ENCODE results near the gene NXF1. TPM values are rescaled to one million over a fixed set of nuclear protein-coding genes. Genes with fewer than 3 reads are reported as not detected.

NXF1 gene
- total and polyA plus RNA-seq, 2 of the 13 experiments (the other 11 are each of a cell fraction or from before 2014, with no cell fraction given) = 30.4 to 30.9 TPM

GRCh38 chr11:62791501-62792201 lies 13.6 kb downstream of the NXF1 start, which contains the start of gene TMEM223 (continued):
- peak; percentile 58; the same call in 1 of the 2 replicates for TF ChIP-seq CREBL2 (CRISPR knock-in tag; IDR thresholded peaks at IDR 0.05; ENCODE audit: borderline replicate concordance)
- TF ChIP-seq ZBTB49 (CRISPR knock-in tag; IDR thresholded peaks at IDR 0.05; ENCODE audit: borderline replicate concordance) = no peak
- no peak for TF ChIP-seq ZKSCAN1 (IDR thresholded peaks at IDR 0.05; ENCODE audit: low read length)
- no peak for TF ChIP-seq HHEX (CRISPR knock-in tag; IDR thresholded peaks at IDR 0.05)
- peak; percentile 69 for TF ChIP-seq ARNTL (CRISPR knock-in tag; IDR thresholded peaks at IDR 0.05)
- TF ChIP-seq FOXK1 (CRISPR knock-in tag; IDR thresholded peaks at IDR 0.05; ENCODE audit: borderline replicate concordance, low read depth) = 0 out of 2 replicates have a peak, but pooled peaks have one; percentile 22
- no peak for TF ChIP-seq GATAD2A (CRISPR knock-in tag; IDR thresholded peaks at IDR 0.05)
- TF ChIP-seq SRY (CRISPR knock-in tag; IDR thresholded peaks at IDR 0.05) = peak; percentile 77; the same call in 1 of the 2 replicates
- 0 out of 2 replicates have a peak, but pooled peaks have one; percentile 72 for TF ChIP-seq ZNF747 (CRISPR knock-in tag; IDR thresholded peaks at IDR 0.05; ENCODE audit: borderline replicate concordance)
- peak; percentile 91 for TF ChIP-seq ZFP91 (CRISPR knock-in tag; IDR thresholded peaks at IDR 0.05; ENCODE audit: borderline replicate concordance)
- no peak for TF ChIP-seq ZNF549 (CRISPR knock-in tag; IDR thresholded peaks at IDR 0.05)
- TF ChIP-seq CSRNP2 (CRISPR knock-in tag; conservative IDR thresholded peaks at IDR 0.05; ENCODE audit: low read depth) = no peak
- TF ChIP-seq ZNF431 (CRISPR knock-in tag; IDR thresholded peaks at IDR 0.05; ENCODE audit: borderline replicate concordance, low read depth) = 0 out of 2 replicates have a peak, but pooled peaks have one; percentile 59
- no peak for TF ChIP-seq FOSL1 (CRISPR knock-in tag; IDR thresholded peaks at IDR 0.05; ENCODE audit: borderline replicate concordance)
- TF ChIP-seq ZHX1 (CRISPR knock-in tag; IDR thresholded peaks at IDR 0.05; ENCODE audit: low read depth) = peak; percentile 78
- peak; percentile 93; the same call in 1 of the 2 replicates for TF ChIP-seq FOXC1 (CRISPR knock-in tag; IDR thresholded peaks at IDR 0.05; ENCODE audit: borderline replicate concordance)
- TF ChIP-seq ARHGAP35 (CRISPR knock-in tag; IDR thresholded peaks at IDR 0.05; ENCODE audit: borderline replicate concordance) = peak; percentile 77
